ENCODE data around the gene DAPK2.

DAPK2 gene

DNA sequence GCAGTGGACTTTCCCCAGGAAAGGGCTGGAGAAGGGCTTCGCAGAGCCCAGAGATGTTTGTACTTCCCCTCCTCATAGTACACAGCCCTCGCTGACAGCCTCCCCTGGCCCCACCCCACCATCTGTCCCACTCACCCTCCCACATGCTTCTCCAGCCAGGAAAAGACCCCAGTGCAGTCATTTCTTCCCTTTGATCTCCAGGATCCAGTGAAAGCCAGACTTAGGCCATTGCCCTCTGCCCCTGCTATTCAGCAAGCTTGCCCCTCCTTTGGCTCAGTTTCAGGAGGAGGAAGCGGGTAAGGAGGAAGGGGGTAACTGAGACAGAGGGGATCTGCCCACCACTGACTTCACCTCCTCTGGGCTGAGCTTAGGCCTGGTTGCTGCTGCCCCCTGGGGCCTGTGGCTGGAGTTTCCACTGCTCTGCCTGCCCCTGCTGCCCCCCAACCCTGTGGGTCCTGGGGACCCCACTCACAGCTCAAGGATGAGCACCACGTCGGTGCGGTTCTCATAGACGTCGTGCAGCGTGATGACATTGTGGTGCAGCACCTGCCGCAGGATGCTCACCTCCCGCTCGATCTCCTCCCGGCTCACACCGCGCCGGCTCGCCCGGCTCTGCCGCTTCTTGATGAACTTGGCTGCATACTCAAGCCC is 63.1 kb downstream of the DAPK2 start:
- no peak for DNase-seq (ENCODE audit: extremely low spot score)
- POLR2A ChIA-PET = no interaction called here
- CTCF ChIA-PET = no interaction called here
- TF ChIP-seq BHLHE40 (IDR thresholded peaks at IDR 0.05; ENCODE audit: borderline replicate concordance) (no peak), SP1 (IDR thresholded peaks at IDR 0.05) (no peak), L3MBTL2 (conservative IDR thresholded peaks at IDR 0.05) (no peak), FOXK2 (IDR thresholded peaks at IDR 0.05) (no peak), LEF1 (IDR thresholded peaks at IDR 0.05; ENCODE audit: borderline replicate concordance) (no peak), HDGF (IDR thresholded peaks at IDR 0.05; ENCODE audit: borderline replicate concordance) (no peak)

DNA sequence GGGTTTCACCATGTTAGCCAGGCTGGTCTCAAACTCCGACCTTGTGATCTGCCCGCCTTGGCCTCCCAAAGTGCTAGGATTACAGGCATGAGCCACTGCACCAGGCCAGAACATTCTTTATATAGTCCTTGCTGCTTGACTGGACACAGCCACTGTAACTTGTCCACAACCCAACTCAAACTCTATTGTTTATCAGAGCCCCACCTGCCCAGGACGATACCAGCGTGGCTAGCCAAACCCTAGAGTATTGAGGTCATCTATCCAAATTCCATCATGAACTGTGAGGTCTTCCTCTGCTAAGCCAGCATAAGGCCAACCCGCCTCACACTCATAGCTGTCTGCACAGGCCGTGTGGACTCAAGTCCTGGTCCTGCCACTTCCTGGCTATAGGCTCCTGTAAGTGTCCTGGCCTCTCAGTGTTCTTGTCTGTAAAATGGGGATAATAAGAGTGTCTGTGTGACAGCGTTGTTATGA is 63.9 kb downstream of the DAPK2 start:
- no peak for TF ChIP-seq HDGF (IDR thresholded peaks at IDR 0.05; ENCODE audit: borderline replicate concordance)
- CTCF ChIA-PET = interaction anchor here (0.8 kb wide), 1 partner anchor 37 kb away, joined by 4 read pairs; no protein-coding TSS in a partner anchor
- DNase-seq (ENCODE audit: extremely low spot score) = no peak
- POLR2A ChIA-PET = no interaction called here

DNA sequence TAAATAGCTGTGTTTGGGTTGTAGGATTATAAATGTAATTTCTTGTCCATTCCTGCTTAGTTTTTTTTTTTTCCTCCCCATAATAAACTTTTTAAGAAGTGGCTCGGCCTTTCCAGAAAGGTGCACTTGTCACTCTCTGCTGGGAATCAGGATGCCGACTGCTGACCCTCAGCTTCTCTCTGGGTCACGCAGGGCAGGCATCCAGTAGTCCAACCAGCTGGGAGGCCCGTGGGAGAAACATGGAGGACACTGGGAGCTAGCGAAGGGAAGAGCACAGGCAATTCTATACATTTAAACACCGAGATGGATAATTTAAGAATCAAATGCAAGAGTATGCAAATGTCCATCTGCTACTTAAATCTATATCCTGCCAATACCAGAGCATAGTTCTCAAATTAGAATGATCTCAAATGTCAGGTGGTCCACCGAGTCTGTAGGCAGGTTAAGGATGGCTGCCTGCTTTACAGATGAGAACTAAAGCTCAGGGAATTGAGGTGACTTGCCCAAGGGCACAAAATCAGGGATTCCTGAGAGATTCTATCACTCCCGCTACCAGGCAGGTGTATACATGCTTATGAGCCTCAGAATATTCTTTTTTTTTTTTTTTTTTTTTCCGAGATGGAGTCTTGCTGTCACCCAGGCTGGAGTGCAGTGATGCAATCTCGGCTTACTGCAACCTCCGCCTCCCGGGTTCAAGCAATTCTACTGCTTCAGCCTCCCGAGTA is 64.5 kb downstream of the DAPK2 start:
- DNase-seq (ENCODE audit: extremely low spot score) = no peak
- TF ChIP-seq ZNF384 (IDR thresholded peaks at IDR 0.05) = no peak
- TF ChIP-seq BHLHE40 (IDR thresholded peaks at IDR 0.05; ENCODE audit: borderline replicate concordance) = no peak
- no peak for TF ChIP-seq ARNT (IDR thresholded peaks at IDR 0.05)
- no peak for TF ChIP-seq SP1 (IDR thresholded peaks at IDR 0.05)
- no peak for TF ChIP-seq HDGF (IDR thresholded peaks at IDR 0.05; ENCODE audit: borderline replicate concordance)
- no peak for TF ChIP-seq CTBP1 (IDR thresholded peaks at IDR 0.05; ENCODE audit: borderline replicate concordance)
- TF ChIP-seq SUZ12 (IDR thresholded peaks at IDR 0.05) = no peak
- no peak for TF ChIP-seq FOXA1 (IDR thresholded peaks at IDR 0.05)
- TF ChIP-seq, protein P1, sequence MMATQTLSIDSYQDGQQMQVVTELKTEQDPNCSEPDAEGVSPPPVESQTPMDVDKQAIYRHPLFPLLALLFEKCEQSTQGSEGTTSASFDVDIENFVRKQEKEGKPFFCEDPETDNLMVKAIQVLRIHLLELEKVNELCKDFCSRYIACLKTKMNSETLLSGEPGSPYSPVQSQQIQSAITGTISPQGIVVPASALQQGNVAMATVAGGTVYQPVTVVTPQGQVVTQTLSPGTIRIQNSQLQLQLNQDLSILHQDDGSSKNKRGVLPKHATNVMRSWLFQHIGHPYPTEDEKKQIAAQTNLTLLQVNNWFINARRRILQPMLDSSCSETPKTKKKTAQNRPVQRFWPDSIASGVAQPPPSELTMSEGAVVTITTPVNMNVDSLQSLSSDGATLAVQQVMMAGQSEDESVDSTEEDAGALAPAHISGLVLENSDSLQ (IDR thresholded peaks at IDR 0.05) = no peak
- TF ChIP-seq L3MBTL2 (conservative IDR thresholded peaks at IDR 0.05) = no peak
- no peak for TF ChIP-seq FOXK2 (IDR thresholded peaks at IDR 0.05)
- ChIA-PET CTCF (interaction anchor here (0.8 kb wide), 1 partner anchor 36 kb away, joined by 4 read pairs; no protein-coding TSS in a partner anchor), POLR2A (no interaction called here)

DNA sequence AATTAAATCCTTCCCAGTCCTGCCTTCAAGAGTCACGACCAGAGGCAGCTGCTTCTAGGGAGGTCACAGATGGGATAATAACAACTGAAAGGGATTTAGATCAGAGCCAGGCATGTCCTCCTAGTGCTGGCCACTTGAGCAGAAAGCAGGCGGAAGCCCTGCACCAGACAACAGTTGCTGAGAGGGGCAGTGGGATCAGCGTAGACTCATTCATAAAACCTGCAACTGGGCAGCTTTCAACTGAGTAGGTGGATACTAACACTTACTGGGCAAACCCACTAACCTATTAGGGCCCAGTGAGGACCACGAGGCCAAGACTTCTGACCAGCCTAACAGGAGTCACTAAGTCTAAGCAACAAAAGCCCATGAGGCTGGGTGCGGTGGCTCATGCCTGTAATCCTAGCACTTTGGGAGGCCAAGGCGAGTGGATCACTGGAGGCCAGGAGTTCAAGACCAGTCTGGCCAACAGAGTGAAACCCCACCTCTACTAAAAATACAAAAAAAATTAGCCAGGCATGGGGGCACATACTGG is 67.0 kb downstream of the DAPK2 start:
- ChIA-PET POLR2A (no interaction called here), CTCF (interaction anchor here (1.4 kb wide), 1 partner anchor 34 kb away, joined by 4 read pairs; no protein-coding TSS in a partner anchor)
- TF ChIP-seq TARDBP (IDR thresholded peaks at IDR 0.05) (no peak), SP1 (IDR thresholded peaks at IDR 0.05) (no peak), LEF1 (IDR thresholded peaks at IDR 0.05; ENCODE audit: borderline replicate concordance) (no peak)
- TF ChIP-seq, protein P1 (IDR thresholded peaks at IDR 0.05) = no peak
- DNase-seq (ENCODE audit: extremely low spot score) = no peak

DNA sequence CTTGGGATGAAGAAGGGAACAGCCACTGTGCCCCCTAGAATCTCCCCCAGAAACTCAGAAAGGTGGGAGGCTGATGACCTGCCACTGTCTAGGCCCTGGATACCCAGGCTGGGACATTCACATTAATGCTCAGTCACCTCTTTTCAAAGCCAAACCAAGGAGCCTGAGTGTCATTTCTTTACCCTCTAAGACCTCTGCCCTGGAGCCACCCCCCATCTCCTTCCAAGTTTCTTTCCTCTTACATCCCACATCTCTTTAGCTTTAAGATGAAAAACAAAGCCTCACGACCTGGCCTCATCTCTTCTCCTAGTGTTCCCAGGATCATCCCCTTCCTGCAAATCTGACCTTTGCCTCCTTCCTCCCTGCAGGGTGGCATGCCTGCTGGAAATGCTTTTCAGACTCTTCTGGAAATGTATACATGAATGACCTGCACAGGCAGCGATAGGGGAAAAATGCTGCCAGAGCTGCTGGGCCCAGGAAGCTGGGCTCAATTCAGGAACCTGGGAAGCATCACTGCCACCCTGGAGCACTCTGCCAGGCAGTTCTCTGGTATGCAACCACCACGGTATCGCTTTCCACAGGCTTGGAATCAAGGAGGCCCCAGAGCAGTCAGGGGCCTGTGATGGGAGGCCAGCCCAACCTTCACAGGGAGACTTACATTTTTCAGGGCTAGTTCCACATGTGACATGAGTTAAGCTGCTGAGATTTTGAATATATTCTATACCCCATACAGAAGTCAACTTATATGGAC is 67.6 kb downstream of the DAPK2 start:
- POLR2A ChIA-PET = no interaction called here
- DNase-seq (ENCODE audit: extremely low spot score) = no peak
- TF ChIP-seq TARDBP (IDR thresholded peaks at IDR 0.05) = no peak
- TF ChIP-seq CTBP1 (IDR thresholded peaks at IDR 0.05; ENCODE audit: borderline replicate concordance) = no peak
- TF ChIP-seq ELF4 (IDR thresholded peaks at IDR 0.05) = no peak
- no peak for TF ChIP-seq FOXA1 (IDR thresholded peaks at IDR 0.05)
- no peak for TF ChIP-seq LEF1 (IDR thresholded peaks at IDR 0.05; ENCODE audit: borderline replicate concordance)
- no peak for TF ChIP-seq HDGF (IDR thresholded peaks at IDR 0.05; ENCODE audit: borderline replicate concordance)
- TF ChIP-seq, protein P1 (IDR thresholded peaks at IDR 0.05) = no peak
- no peak for TF ChIP-seq BHLHE40 (IDR thresholded peaks at IDR 0.05; ENCODE audit: borderline replicate concordance)
- no peak for TF ChIP-seq ZNF384 (IDR thresholded peaks at IDR 0.05)
- TF ChIP-seq ARNT (IDR thresholded peaks at IDR 0.05) = no peak
- no peak for TF ChIP-seq SP1 (IDR thresholded peaks at IDR 0.05)
- no peak for TF ChIP-seq L3MBTL2 (conservative IDR thresholded peaks at IDR 0.05)
- TF ChIP-seq FOXM1 (IDR thresholded peaks at IDR 0.05; ENCODE audit: borderline replicate concordance) = no peak
- no peak for TF ChIP-seq NFRKB (IDR thresholded peaks at IDR 0.05)
- no peak for TF ChIP-seq FOXK2 (IDR thresholded peaks at IDR 0.05)
- CTCF ChIA-PET = no interaction called here

DNA sequence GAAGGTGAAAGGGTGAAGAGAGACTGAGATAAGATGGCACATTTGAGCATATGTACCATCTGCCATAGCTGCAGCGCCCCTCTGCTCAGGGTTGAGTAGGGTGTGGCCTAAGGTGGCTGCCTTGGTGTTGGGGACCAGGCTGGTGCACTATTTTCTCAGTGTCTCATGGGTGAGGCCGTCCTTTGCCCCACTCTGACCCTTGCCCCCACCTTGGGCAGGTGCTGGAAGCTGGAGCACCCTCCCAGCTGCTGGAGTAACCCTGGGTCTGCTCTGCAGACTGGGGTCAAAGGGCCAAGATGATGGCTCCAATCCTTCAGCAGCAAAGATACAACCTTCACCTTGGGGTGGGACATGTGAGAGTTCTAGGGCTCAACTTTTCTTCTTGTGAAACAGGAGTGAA is 69.2 kb downstream of the DAPK2 start:
- ChIA-PET POLR2A (no interaction called here), CTCF (no interaction called here)
- TF ChIP-seq CTBP1 (IDR thresholded peaks at IDR 0.05; ENCODE audit: borderline replicate concordance) = no peak
- TF ChIP-seq NFRKB (IDR thresholded peaks at IDR 0.05) = no peak
- TF ChIP-seq LEF1 (IDR thresholded peaks at IDR 0.05; ENCODE audit: borderline replicate concordance) = no peak
- TF ChIP-seq ZNF384 (IDR thresholded peaks at IDR 0.05) = no peak
- no peak for TF ChIP-seq ARNT (IDR thresholded peaks at IDR 0.05)
- no peak for TF ChIP-seq TARDBP (IDR thresholded peaks at IDR 0.05)
- TF ChIP-seq FOXK2 (IDR thresholded peaks at IDR 0.05) = no peak
- TF ChIP-seq SUZ12 (IDR thresholded peaks at IDR 0.05) = no peak
- no peak for TF ChIP-seq L3MBTL2 (conservative IDR thresholded peaks at IDR 0.05)
- TF ChIP-seq FOXM1 (IDR thresholded peaks at IDR 0.05; ENCODE audit: borderline replicate concordance) = no peak
- no peak for TF ChIP-seq HDGF (IDR thresholded peaks at IDR 0.05; ENCODE audit: borderline replicate concordance)
- no peak for TF ChIP-seq ELF4 (IDR thresholded peaks at IDR 0.05)
- TF ChIP-seq SP1 (IDR thresholded peaks at IDR 0.05) = no peak
- DNase-seq (ENCODE audit: extremely low spot score) = no peak

Measured in HEK293T (cell line).